Colonic mucosa (tissue), 4 donors: ENCODE data around the gene ZNF382. TPM values are rescaled to one million over a fixed set of nuclear protein-coding genes. Genes with fewer than 3 reads are reported as not detected.

Experiments
- DNase-seq: peaks from one replicate; pipeline ENCODE4 v3.0.0-alpha.2; 2020
- H3K27ac ChIP-seq: fragments of 200-600 bp; one replicate; pipeline ENCODE4 v1.8.0; 2021
- H3K27me3 ChIP-seq: fragments of 200-600 bp; one replicate; pipeline ENCODE4 v1.8.0; 2021
- H3K36me3 ChIP-seq: fragments of 200-600 bp; one replicate; pipeline ENCODE4 v1.8.0; 2021
- H3K4me1 ChIP-seq: fragments of 200-600 bp; one replicate; pipeline ENCODE4 v1.8.0; 2021; ENCODE audit warnings: mild to moderate bottlenecking
- H3K4me3 ChIP-seq: fragments of 200-600 bp; one replicate; pipeline ENCODE4 v1.8.0; 2021
- H3K9ac ChIP-seq, 2 donors: one replicate each; pipeline ENCODE4 v1.7.0; 2013; ENCODE audit warnings: control low read depth in 2 of 2, low read depth in 2 of 2, low read length in 2 of 2
- H3K9me3 ChIP-seq: fragments of 200-600 bp; one replicate; pipeline ENCODE4 v1.8.0; 2021
- CTCF ChIP-seq: fragments of 200-600 bp; IDR thresholded peaks from one replicate; pipeline ENCODE4 v1.8.0; 2022; ENCODE audit warnings: antibody characterized with exemption, mild to moderate bottlenecking
- intact Hi-C: fragments of 100-400 bp; cut with DNase I; formaldehyde crosslinking; loops from one replicate; pipeline ENCODE4 v1.14.1; 2022
- total RNA-seq, 2 donors: library from RNA; stranded (reverse); fragmentation: NEBNext Ultra II Directional in 1 of 2; extraction: Animal tissue kit (Norgen Biotek cat#: 25700) in 1 of 2; gene quantifications; one replicate each; pipeline ENCODE4 v1.2.1, GENCODE V29; 2021
- donor health status: healthy.
- donor health status: DM: no; HTN: no; CAD: no.
- donor health status: DM: no; HTN: no; CAD: no.

The ZNF382 gene
- total RNA-seq = 1 to 10 TPM in 1 of 2 donors, under 1 TPM in 1; 0.37 to 1.9 TPM

GRCh38 chr19:36605101-36605876, at the start of gene ZNF382:
TSS of gene ZNF382 (plus strand) at chr19:36605313. CDS start at chr19:36609915, 4,602 bp downstream.
- intact Hi-C loops = no loop called here
- TF ChIP-seq CTCF = no peak
- H3K36me3 ChIP-seq = no peaks in the 10 kb centered on the region

GRCh38 chr19:36564391-36564790, 40.7 kb upstream of the ZNF382 start:
- Histone ChIP-seq H3K36me3 (no peaks in the 10 kb centered on the region), H3K9me3 (peaks cover 6% of the 10 kb centered on the region), H3K4me3 (no peak overlapping the region), H3K27ac (no peak overlapping the region), H3K4me1 (no peaks in the 10 kb centered on the region), H3K9ac (no peak overlapping the region), H3K27me3 (no peaks in the 10 kb centered on the region)
- intact Hi-C loops = no loop called here
- TF ChIP-seq CTCF = no peak
- no peak for DNase-seq

More at GRCh38 chr19:36605101-36605876, at the start of gene ZNF382:
- no peaks in the 10 kb centered on the region for H3K9me3 ChIP-seq
- no peaks in the 10 kb centered on the region for H3K4me1 ChIP-seq
- DNase-seq = peak; percentile 63
- peak within 1 kb of the TSS; percentile 51 to 66 for H3K9ac ChIP-seq
- H3K27me3 ChIP-seq = no peaks in the 10 kb centered on the region
- H3K4me3 ChIP-seq = peak within 1 kb of the TSS; percentile 49
- H3K27ac ChIP-seq = peak within 1 kb of the TSS; percentile 11

DNA sequence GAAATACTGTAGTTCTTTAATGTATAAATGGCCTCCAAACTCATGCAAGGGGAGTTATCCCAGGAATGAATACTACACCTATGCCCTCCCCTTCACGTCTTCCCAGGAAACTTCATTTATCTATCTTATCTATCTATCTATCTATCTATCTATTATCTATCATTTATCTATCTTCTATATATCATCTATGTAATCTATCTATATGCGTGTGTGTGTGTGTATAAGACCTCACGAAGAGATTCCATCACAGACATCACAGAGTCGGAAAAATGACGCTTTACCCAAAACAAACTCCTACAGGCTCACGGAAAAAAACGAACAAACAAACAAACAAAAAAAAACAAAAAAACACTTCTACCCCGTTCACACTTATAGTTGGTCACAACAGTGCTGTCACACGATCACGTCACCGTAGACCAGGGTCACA, 32.5 kb upstream of the ZNF382 start:
- intact Hi-C loops = loop anchor here (5.0 kb wide), 1 partner anchor 95 kb away; the partner anchor contains the start of gene ZNF461
- peak overlapping the region; percentile 70 to 85 for H3K9ac ChIP-seq
- no peak for TF ChIP-seq CTCF
- peak overlapping the region; percentile 72 for H3K4me3 ChIP-seq
- H3K4me1 ChIP-seq = peaks cover 9% of the 10 kb centered on the region
- H3K36me3 ChIP-seq = peaks cover 9% of the 10 kb centered on the region
- DNase-seq = no peak
- no peaks in the 10 kb centered on the region for H3K27me3 ChIP-seq
- H3K9me3 ChIP-seq = no peaks in the 10 kb centered on the region
- peak overlapping the region; percentile 61 for H3K27ac ChIP-seq

GRCh38 chr19:36573020-36573894, 31.9 kb upstream of the ZNF382 start, which contains the start of gene ZNF529:
TSS of gene ZNF529 (minus strand) at chr19:36573292. CDS start at chr19:36572346, 946 bp downstream.
- no peak for TF ChIP-seq CTCF
- Histone ChIP-seq H3K27me3 (no peaks in the 10 kb centered on the region), H3K27ac (peak within 1 kb of the TSS; percentile 61), H3K9ac (peak within 1 kb of the TSS; percentile 71 to 85), H3K4me1 (peaks cover 9% of the 10 kb centered on the region), H3K9me3 (no peaks in the 10 kb centered on the region), H3K36me3 (peaks cover 10% of the 10 kb centered on the region), H3K4me3 (peak within 1 kb of the TSS; percentile 72)
- intact Hi-C loops = loop anchor here (5.0 kb wide), 1 partner anchor 94 kb away; the partner anchor contains the start of gene ZNF461
- peak; percentile 93 for DNase-seq
